ENCODE data around the gene SIMC1.
"Not testable (repeated sequence)": the region's sequence is repeated elsewhere in the genome, so short reads cannot be mapped to it uniquely, and the experiment has no call there.

Gene SIMC1

DNA sequence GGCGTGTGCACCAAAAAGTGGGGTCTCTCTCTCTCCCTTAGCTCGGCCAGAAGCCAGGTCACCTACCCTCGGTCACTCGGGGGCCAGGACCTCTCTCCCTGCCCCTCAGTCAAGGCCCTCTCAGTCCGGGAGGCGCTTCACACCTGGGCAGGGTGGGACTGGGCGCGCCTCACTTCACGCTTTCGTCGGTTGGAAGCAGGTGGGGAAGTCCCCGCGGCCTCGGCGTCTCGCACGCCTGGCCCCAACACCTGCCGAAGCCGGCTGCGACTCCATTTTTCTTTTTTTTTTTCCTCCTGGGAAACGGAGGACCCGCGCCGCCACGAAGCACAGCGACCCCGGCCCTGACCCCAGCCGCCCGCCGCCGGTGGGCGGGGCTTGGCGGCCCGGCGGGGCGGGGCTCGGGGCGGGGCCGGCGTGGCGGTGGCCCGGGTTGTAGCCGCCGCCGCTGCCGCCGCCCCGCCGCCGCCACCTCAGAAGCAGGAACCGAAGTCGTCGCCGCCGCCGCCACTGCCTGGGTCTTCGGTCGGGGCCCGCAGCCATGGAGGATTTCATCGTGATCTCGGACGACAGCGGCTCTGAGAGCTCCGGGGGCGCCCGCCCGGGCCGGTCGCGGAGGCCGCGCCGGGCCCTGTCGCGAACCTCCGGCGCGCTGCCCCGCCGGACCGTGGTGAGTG lies at the start of gene SIMC1:
Gene SIMC1, plus strand, starts transcription at position 454 of the 674 bp plus-strand sequence. Its CDS starts 85 bp downstream, at position 539.
- not testable (repeated sequence) for DNase-seq (ENCODE audit: low read depth)

DNA sequence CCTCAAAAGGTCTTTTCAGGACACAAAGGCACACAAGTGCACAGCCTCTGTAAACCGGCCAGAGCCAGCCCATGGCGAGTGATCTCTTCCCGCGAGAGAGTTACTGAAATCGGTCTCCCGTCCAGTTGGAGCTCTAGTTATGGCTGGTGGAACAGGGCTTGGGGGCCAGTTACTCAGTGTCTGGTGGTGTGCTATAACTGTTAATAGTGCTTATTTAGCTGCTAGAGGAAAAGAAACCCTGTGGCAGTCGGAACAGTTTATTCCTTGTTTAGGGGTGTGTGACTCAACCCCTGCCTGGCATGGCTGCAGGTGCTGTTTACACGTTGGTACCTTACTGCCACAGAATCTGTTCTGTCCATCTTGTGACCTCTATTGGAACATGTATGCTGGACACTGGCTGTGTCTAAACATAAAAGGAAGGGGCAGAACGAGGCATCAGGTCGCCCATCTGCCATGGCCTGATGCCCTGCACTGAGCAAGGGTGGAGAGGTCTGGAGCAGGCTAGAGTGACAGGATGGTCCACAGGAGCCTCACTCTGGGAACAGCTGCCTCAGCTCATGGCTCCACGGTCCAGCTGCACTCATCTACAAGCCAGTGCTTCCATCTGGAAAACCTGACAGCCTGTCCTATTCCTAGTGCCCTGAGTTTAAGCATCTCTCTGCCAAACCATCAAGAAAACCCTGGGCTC lies 49.6 kb upstream of the SIMC1 start:
- DNase-seq (ENCODE audit: low read depth) = no peak

DNA sequence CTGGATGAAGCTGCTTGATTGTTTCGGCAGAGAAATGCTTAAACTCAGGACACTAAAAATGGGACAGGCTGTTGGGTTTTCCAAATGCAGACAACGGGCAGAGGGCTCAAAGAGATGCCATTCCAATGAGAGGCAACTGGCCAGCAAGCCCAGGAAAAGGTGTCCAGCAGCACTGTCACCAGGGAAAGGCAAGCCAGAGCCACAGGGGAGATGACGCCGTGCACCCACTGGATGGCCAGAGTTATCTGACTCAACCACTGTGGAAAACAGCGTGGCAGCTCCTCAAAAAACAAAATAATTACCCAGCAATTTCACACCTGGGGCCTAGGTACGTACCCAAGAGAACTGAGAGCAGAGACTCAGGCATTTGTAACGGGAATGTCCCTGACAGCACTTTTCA lies 48.4 kb upstream of the SIMC1 start:
- DNase-seq (ENCODE audit: low read depth) = no peak

DNA sequence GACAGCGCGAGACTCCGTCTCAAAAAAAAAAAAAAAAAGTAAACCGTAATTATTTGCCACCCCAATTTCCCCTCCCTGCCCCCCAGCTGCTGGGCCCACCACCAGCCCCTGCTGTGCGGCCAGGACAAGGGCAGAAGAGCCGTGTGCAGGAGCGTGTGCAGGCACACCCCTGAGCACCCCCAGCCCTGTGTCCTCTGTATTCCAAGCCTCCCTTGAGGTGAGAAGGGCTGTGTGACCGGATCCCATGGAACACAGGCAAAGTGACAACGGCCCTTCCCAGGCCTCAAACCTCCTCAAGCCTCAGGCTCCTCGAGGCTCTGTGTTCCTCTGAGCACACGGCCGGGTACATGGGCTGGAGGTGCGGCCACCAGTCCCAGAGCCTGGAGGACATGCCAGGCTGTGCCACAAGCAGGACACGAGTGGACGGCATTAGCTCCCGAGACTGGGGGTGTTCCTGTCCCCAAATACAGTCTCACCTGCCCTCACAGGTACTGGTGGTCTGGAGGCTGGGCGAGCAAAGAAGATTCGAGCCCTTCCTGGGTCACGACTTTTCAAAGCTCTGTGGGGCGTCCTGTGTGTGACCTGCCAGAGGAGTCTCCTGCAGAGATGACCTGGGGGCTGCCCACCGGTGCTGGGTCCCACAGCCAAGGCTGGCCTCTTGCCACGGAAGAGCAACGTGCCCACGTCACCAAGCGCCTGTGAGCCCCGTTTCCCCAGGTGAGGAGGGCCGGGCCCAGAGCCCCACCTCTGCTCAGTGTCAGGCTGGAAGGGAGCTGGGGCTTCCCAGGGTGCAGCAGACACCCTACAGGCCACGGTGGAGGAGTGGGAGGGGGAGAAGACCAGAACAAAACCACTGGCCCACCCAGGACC lies 47.1 kb upstream of the SIMC1 start:
- no peak for DNase-seq (ENCODE audit: low read depth)

GRCh38 chr5:176192094-176192721 lies 46.0 kb upstream of the SIMC1 start:
- no peak for DNase-seq (ENCODE audit: low read depth)

DNA sequence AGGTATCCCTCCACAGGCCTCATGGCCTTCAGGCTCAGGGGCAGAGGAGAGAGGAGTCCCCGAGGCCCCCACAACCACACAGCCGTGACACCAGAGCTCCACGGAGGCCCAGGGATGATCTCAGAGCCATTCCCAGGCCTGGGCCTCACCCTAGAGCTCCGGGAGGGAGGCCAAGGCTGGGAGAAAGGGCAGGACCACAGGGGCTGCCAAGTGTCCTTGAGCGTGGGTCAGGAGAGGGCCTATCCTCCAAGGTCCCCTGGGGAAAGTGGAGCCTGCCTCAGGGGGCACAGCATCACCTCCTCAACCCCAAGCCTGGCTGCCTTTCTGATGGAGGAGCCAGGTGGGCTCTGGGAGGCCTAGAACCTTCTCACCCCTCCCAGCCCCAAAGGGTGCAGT lies 45.5 kb upstream of the SIMC1 start:
- not testable (repeated sequence) for DNase-seq (ENCODE audit: low read depth)

DNA sequence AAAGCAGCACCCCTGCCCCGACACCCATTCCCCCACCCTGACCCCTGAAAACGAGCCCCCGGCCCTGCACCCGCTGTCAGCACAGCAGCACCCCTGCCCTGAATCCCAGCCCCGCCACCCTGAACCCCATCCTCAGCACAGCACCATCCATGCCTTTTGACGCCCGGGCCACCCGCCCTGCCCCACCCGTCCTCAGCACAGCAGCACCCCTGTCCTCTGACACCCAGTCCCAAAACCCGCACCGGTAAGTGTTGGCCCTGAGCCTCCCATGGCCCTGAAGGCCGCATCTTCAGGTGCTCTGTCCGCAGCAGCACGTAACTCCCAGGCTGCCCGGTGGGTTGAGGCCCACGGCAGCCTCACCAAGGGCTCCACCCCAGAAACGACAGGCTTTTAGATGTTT lies 44.6 kb upstream of the SIMC1 start:
- DNase-seq (ENCODE audit: low read depth) = not testable (repeated sequence)

DNA sequence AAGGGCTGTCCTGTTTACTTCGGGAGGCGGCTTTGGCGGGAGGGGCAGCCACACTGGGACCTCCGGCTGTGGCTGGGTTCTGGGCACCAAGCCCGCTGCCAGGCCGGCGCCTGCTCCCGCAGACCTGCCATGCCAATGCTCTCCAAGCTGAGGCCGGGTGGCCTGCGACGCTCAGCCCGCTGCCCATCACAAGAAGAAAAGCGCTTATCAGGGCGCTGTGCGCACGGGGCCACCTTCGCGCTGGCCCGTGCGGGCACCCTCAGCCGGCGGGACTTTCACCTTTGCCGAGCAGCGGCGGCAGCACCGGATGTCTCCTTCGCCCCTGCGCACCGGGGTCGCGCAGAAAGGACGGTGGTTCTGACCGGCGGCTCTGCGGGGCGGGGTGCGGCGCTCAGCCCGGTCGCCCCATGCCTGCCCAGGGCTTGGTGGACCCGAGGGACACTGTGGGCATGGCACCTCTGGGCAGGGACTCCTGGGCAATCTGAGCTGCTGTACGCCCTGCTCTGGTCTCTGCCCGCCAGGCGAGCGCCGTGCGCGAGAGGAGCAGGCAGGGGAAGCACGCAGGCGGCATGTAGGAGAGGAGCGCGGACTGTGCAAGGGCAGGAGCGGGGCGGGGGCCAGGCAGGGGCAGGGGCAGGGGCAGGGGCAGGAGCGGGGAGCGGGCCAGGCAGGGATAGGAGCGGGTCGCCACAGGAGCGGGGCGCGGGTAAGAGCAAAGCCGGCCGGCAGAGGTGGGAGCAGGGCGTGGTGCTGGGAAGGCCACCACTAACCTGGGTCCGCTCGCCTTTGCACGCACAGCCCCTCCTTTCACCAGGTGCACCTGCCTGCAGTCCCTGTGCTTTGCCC lies 43.8 kb upstream of the SIMC1 start:
- not testable (repeated sequence) for DNase-seq (ENCODE audit: low read depth)

- not testable (repeated sequence) for DNase-seq (ENCODE audit: low read depth)
These were observed 43.2 kb upstream of the SIMC1 start for GRCh38 chr5:176195084-176195413.

DNA sequence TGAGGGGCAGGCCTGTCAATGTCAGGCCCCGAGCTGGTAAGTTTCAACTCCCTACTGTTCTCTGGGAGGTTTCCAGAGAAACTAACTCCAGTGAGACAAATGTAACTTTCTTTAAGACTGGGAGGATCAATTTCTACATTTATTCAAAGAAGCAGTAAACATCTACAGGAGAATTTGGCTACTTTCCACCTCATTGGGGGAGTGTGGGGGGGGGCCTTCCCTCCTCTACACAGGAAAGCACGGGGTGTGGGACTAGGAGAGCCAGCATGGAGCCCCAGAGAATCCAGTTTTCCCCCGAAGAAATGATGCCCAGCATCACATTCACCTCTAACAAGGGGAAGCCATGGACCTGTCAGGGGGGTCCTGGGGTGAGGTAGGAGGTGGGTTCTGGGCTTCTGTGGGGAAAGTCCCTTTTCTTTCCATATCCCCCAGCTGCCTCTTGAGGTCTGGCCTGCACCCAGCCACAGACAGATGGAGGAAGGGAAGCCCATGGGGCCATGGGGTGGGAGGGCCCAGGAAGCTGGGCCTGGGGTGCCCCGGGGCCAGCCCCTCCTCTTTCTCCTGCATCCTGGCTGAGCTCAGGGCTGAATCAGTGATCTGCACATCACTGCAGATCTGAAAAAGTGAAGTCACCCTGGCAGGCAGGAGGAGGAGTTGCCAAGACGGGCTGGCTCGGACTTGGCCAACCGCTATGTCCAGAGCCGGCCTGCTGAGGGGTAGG lies 42.6 kb upstream of the SIMC1 start:
- peak; percentile 47 for DNase-seq (ENCODE audit: low read depth)

GRCh38 chr5:176196781-176197180 lies 41.4 kb upstream of the SIMC1 start:
- not testable (repeated sequence) for DNase-seq (ENCODE audit: low read depth)

- DNase-seq (ENCODE audit: low read depth) = peak; percentile 37
These were observed 40.9 kb upstream of the SIMC1 start for GRCh38 chr5:176197234-176197858.

DNA sequence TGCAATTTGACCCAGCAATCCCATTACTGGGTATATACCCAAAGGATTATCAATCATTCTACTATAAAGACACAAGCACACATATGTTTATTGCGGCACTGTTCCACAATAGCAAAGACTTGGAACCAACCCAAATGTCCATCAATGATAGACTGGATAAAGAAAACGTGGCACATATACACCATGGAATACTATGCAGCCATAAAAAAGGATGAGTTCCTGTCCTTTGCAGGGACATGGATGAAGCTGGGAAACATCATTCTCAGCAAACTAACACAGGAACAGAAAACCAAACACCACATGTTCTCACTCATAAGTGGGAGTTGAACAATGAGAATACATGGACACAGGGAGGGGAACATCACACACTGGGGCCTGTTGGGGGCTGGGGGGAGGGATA lies 39.9 kb upstream of the SIMC1 start:
- not testable (repeated sequence) for DNase-seq (ENCODE audit: low read depth)

GRCh38 chr5:176198991-176199733 lies 39.1 kb upstream of the SIMC1 start:
- DNase-seq (ENCODE audit: low read depth) = not testable (repeated sequence)

DNA sequence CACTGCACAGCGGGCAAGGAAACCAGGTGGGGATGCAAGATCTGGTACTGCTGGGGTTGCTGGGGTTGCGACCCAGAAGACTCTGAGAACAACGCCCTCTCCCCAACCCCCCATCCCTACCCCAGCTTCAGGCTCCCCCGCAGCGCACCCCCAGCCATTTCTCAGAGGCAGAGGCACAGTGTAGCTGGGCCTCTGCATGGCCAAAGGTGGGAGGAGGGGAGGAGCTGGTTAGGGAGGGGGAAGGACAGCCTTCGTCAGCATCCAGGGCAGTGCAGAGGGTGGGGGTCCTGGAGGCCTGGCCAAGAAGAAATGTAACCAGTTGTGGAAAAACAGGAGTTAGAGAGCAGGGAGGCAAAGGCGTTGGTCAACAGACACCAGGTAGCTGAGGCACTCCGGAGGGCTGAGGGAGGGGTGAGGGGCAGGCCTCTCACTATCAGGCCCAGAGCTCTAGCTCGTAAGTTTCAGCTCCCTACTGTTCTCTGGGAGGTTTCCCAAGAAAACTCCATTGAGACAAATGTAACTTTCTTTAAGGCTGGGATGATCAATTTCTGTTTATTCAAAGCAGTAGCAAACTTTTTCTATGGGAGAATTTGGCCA lies 38.3 kb upstream of the SIMC1 start:
- not testable (repeated sequence) for DNase-seq (ENCODE audit: low read depth)

DNA sequence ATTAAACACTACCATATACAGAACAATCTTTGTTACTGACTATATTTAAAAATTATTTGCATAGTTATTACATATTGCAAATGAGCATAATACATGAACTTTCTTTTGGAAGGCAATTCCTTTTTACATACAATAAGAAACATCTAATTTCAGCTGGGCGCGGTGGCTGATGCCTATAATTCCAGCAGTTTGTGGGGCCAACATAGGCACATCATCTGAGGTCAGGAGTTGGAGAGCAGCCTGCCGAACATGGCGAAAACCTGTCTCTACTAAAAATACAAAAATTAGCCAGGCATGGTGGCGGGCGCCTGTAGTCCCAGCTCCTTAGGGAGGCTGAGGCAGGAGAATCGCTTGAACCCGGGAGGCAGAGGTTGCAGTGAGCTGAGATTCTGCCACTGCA lies 36.4 kb upstream of the SIMC1 start:
- DNase-seq (ENCODE audit: low read depth) = no peak

GRCh38 chr5:176203086-176203485 lies 35.1 kb upstream of the SIMC1 start:
- DNase-seq (ENCODE audit: low read depth) = no peak

- DNase-seq (ENCODE audit: low read depth) = not testable (repeated sequence)
These were observed 34.7 kb upstream of the SIMC1 start for GRCh38 chr5:176203535-176203934.

GRCh38 chr5:176214466-176215021 lies 23.7 kb upstream of the SIMC1 start:
- not testable (repeated sequence) for DNase-seq (ENCODE audit: low read depth)

Data from amniotic epithelial cell (primary cell).